Neural cell (in vitro differentiated cells): ENCODE results near the gene RPS6KA2.

Source experiments
- CTCF ChIP-seq: fragments of 450-650 bp; IDR thresholded peaks from 2 replicates; pipeline ENCODE4 v1.5.1; 2014; ENCODE audit warnings: antibody characterized with exemption, mild to moderate bottlenecking, moderate library complexity; ENCODE audit not compliant: poor library complexity, severe bottlenecking
- EP300 ChIP-seq: fragments of 450-650 bp; conservative IDR thresholded peaks from 2 replicates; pipeline ENCODE4 v1.6.1; 2014; ENCODE audit warnings: antibody characterized with exemption, mild to moderate bottlenecking, moderate library complexity; ENCODE audit not compliant: poor library complexity, severe bottlenecking
- EZH2 ChIP-seq: fragments of 200-600, 300-800 bp; shearing (Covaris generic), sonication (generic); IDR thresholded peaks from 2 replicates; pipeline ENCODE4 v1.6.1; 2014; ENCODE audit warnings: antibody characterized with exemption, low read length, borderline replicate concordance, mild to moderate bottlenecking; ENCODE audit not compliant: insufficient read depth, poor library complexity, severe bottlenecking
- POLR2AphosphoS5 ChIP-seq: IDR thresholded peaks from 2 replicates; pipeline ENCODE4 v1.6.1; 2012
- REST ChIP-seq: IDR thresholded peaks from 2 replicates; pipeline ENCODE4 v1.6.1; 2012; ENCODE audit warnings: borderline replicate concordance

- TF ChIP-seq CTCF (no peak), EZH2 (no peak), POLR2AphosphoS5 (no peak), REST (no peak), EP300 (no peak)
Observed at GRCh38 chr6:166487148-166487547, 139.9 kb downstream of the RPS6KA2 start.
